HL-60 (cell line): ENCODE measurements around the gene PLEKHG4B.

Experiments used
- CTCF ChIP-seq: IDR thresholded peaks from one replicate; pipeline ENCODE4 v1.5.1; 2011; ENCODE audit warnings: low read length, control low read depth, inconsistent platforms; ENCODE audit not compliant: insufficient read depth
- POLR2AphosphoS5 ChIP-seq: IDR thresholded peaks from 2 replicates; pipeline ENCODE4 v1.6.1; 2012; ENCODE audit warnings: low read depth
- REST ChIP-seq: IDR thresholded peaks from 2 replicates; pipeline ENCODE4 v1.6.1; 2012; ENCODE audit warnings: low read depth; ENCODE audit not compliant: insufficient replicate concordance

- TF ChIP-seq CTCF = no peak
- no peak for TF ChIP-seq REST
- TF ChIP-seq POLR2AphosphoS5 = no peak
Observed at GRCh38 chr5:129820-130219, 37.9 kb downstream of the PLEKHG4B start.
